ENCODE measurements around the gene MACROD2.

MACROD2 gene

GRCh38 chr20:15550116-15550870 is 1555.0 kb downstream of the MACROD2 start:
- CTCF ChIA-PET, result no interaction called here
- no peak for TF ChIP-seq CTCF (IDR thresholded peaks at IDR 0.05; ENCODE audit: insufficient read depth, low read length, missing control alignments)
- DNase-seq (ENCODE audit: low read depth, low spot score), result no peak
- POLR2A ChIA-PET, result no interaction called here
- H3K4me3 ChIP-seq (ENCODE audit: low read depth, low read length), result no peak overlapping the region

GRCh38 chr20:15555913-15556312 is 1560.6 kb downstream of the MACROD2 start:
- no peak for DNase-seq (ENCODE audit: low read depth, low spot score)
- POLR2A ChIA-PET, result no interaction called here
- no peak overlapping the region for H3K4me3 ChIP-seq (ENCODE audit: low read depth, low read length)
- no peak for TF ChIP-seq CTCF (IDR thresholded peaks at IDR 0.05; ENCODE audit: insufficient read depth, low read length, missing control alignments)
- CTCF ChIA-PET, result no interaction called here

GRCh38 chr20:15556869-15557268 is 1561.6 kb downstream of the MACROD2 start:
- TF ChIP-seq CTCF (IDR thresholded peaks at IDR 0.05; ENCODE audit: insufficient read depth, low read length, missing control alignments), result no peak
- CTCF ChIA-PET, result no interaction called here
- no peak overlapping the region for H3K4me3 ChIP-seq (ENCODE audit: low read depth, low read length)
- POLR2A ChIA-PET, result no interaction called here
- no peak for DNase-seq (ENCODE audit: low read depth, low spot score)

- no peak for TF ChIP-seq CTCF (IDR thresholded peaks at IDR 0.05; ENCODE audit: insufficient read depth, low read length, missing control alignments)
- POLR2A ChIA-PET, result no interaction called here
- H3K4me3 ChIP-seq (ENCODE audit: low read depth, low read length), result no peak overlapping the region
- CTCF ChIA-PET, result no interaction called here
- no peak for DNase-seq (ENCODE audit: low read depth, low spot score)
These were observed 1565.8 kb downstream of the MACROD2 start for GRCh38 chr20:15561070-15561569.

GRCh38 chr20:15561707-15562404 is 1566.5 kb downstream of the MACROD2 start:
- CTCF ChIA-PET, result no interaction called here
- no peak for DNase-seq (ENCODE audit: low read depth, low spot score)
- H3K4me3 ChIP-seq (ENCODE audit: low read depth, low read length), result no peak overlapping the region
- POLR2A ChIA-PET, result no interaction called here
- TF ChIP-seq CTCF (IDR thresholded peaks at IDR 0.05; ENCODE audit: insufficient read depth, low read length, missing control alignments), result no peak

- CTCF ChIA-PET, result no interaction called here
- POLR2A ChIA-PET, result no interaction called here
- DNase-seq (ENCODE audit: low read depth, low spot score), result no peak
- TF ChIP-seq CTCF (IDR thresholded peaks at IDR 0.05; ENCODE audit: insufficient read depth, low read length, missing control alignments), result no peak
- H3K4me3 ChIP-seq (ENCODE audit: low read depth, low read length), result no peak overlapping the region
These were observed 1568.5 kb downstream of the MACROD2 start for GRCh38 chr20:15563836-15564235.
